Left kidney (tissue), 2 donors: ENCODE data around the gene LGALS9. TPM values are rescaled to one million over a fixed set of nuclear protein-coding genes. Genes with fewer than 3 reads are reported as not detected.
"Not testable (repeated sequence)": the region's sequence is repeated elsewhere in the genome, so short reads cannot be mapped to it uniquely, and the experiment has no call there.

Experiments
- DNase-seq: peaks from one replicate; pipeline ENCODE4 v3.0.0-alpha.2; 2013
- polyA plus RNA-seq: library from polyadenylated mRNA; unstranded; fragments of 120-200 nt; gene quantifications from one replicate; pipeline ENCODE4 v1.2.1, GENCODE V29; 2013; ENCODE audit not compliant: insufficient read length

The LGALS9 gene
- polyA plus RNA-seq, 1 donor, result 14.9 TPM

DNA sequence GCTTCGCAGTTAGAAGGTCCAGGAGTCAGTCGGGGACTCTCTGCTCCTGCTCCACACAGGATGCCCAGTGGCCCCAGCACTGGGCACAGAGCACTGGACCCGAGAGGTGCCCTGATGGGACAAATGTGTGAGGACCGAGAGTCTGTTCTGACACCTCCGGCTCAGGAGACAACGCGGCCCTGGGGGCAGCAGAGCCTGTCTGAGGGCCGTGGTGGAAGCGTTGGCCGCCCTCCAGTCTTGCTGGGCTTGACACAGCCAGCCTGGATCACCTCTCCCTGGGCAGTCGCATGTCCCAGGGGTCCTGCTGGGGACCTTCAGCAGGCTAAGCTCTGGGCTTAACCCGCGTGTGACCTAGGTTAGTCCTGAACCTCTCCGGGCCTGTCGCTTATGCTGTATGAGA, 23.1 kb downstream of the LGALS9 start:
- no peak for DNase-seq

DNA sequence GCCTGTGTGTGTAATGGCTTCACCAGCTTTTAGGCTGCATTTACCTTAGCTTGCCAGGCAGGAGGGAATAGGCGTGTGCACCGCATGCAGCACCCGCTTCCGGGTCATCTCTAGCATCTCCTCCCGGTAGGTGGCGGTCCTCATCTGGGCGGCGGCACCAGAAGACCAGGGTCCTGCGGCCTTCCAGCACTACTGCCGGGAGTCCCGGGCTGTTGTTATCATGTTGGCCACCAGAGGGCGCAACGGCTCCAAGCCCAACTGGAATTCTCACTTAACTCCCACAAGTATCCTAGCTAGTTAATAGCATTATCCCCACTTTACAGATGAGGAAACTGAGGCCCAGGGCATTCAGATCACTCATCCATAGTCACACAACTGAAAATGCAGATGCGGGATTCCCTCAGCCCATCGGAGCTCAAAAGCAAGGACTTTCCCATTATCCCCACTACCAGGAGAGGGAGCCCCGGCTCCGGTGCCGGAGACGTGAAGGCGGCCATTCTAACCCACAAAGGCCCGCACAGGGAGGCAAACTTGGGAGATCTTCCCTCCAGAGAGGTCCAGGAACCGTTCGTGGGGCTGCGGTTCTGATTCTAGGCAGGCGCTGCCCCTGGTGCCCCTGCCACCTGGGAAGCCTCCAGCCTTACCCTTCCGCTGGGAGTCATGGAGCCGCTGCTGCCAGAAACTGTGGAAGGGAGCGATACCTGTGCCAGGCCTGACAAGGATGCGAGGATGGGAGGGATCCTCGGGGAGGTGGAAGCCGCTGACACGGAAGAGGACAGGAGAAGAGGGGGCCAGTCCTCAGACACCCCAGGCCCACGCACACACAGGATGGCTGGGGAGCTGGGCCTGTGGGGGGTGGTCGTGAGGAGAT, 23.9 kb downstream of the LGALS9 start:
- peak; percentile 41 for DNase-seq

DNA sequence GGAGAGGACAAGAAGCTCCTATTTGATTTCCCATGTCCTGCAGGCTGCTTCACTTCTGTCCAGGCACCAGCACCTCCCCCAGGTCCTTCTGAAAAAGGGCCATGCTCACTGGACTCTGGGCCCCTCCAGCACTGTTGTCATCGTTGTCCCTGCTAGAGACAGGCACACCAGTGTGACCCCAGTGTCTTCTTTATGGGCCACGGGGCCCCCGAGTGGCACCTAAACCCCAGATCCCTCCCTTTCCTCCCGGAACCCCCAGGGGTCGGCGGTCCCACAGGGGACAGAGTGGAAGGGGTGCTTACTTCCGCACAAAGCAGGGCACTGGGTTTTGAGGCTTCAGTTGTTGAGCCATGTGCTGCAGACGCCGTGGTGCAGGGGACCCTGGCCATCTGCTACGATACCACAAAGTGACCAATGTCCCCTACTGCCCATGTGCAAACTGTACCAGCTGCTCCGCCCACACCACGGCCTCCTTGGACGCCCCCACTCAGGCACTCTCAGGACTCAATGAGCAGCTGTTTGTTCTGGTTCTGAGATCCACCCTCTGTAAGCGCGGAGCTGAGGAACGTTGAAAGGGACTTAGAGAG, 24.6 kb downstream of the LGALS9 start:
- DNase-seq, result not testable (repeated sequence)

DNA sequence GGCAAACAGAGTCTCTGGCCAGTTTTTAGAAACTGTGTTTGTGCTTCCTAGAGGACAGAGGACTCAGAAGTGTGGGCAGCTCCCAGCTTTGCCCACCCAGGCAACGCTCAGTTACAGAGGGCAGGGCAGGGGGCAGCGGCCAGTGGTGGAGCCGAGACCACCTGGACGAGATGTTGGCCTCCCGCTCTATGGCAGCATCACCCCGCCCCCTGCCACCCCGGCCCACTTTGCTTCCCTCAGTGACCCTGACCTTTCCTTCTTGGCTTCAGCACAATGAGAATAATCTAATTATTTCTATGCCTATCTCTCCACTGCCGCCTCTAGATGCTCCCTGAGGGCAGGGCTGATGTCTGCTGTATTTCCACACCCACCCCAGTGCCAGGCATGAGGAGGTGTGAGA, 25.6 kb downstream of the LGALS9 start:
- DNase-seq, result not testable (repeated sequence)

DNA sequence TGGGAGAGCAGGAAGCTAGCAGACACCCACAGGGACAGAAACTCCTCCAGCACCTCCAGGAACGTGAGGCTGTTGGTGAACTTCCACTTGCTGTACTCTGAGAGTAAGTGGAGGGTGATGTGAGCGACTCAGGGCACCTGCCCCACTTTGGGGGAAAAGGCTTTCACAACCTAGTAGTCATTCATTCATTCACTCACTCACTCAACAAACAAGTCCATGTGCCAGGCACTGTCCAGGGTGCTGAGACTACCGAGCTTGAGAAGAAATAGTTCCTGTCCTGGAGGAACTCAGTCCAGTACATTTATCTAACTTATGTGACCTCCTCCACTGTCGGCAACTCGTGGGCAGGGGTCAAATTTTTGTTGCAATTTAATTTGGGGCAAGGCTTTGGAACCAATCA, 26.6 kb downstream of the LGALS9 start:
- DNase-seq, result peak; percentile 14

DNA sequence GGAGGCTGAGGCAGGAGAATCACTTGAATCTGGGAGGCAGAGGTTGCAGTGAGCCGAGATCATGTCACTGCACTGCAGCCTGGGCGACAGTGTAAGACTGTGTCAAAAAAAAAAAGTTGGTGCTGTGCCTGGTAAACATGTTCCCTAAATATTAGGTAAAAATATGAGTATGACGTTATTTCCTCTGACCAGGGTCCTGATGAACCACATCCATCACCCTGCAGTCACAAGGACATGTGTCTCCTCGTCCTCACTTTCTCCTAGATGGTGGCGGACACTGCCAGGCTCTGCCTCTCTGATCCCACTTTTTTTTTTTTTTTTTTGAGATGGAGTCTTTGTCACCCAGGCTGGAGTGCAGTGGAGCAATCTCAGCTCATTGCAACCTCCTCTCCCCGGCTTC, 28.7 kb downstream of the LGALS9 start:
- DNase-seq, result no peak

DNA sequence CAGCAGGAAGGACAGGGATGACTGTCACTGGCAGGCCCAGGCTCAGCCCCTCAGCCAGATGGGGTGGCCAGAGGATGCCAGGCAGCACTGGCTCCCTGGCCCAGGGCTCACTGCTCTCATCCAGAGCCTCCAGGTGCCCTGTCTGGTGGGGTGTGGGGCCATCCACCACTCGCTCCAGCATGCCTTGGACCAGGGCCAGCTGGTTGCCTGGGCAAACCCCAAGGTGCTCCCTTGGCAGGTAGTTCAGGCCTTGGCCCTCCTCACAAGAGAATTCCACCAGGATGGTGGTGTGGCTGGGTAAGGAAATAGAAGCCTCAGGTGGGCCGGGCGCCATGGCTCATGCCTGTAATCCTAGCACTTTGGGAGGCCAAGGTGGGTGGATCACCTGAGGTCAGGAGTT, 29.4 kb downstream of the LGALS9 start:
- no peak for DNase-seq

DNA sequence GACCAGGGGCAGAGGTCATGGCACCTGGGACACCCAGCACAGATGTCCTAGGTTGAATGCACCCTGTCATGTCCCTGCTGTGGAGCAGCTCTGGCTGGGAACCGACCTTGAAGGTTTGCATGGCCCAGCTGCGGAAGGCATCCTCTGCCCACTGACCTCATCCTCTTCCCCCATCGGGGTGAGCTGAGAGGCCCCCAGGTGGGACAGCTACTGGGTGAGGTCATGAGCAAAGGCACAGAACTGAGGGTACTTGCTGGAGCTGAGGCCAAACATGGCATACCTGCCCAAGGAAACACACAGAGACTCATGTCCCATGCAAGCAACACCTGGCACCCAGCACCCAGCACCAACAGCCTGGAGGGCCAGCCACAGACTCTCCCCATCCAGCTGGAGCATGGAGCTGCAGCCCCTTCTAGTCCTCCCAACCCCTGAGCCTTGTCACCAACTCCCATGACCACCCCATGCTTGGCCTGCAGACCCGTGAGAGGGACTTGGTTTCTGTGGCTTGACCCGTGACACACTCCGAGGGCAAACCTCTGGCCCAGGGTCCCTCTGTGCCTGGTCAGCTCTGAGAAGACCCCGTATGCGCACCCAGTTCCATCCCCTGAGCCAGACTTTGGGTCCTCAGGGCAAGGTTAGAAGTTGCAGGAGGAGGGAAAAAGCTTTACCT, 33.1 kb downstream of the LGALS9 start:
- no peak for DNase-seq

DNA sequence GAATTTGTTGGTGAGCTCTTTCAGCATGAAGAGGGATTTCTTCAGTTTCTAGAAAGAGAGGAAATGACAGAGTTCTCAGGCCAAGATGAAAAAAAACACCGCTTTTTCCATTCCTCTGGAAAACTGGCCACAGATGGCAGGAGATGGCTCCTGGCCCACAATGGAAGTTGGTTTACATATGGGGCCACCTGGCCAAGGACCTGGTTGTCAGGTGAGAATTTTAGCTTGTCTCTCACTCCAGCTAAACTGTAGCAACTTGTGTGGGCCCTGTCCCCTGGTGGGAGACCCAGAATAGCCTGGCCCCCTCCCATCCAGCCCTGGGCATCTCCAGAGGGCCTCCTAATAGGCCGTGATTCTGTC, 33.6 kb downstream of the LGALS9 start:
- DNase-seq, result no peak

DNA sequence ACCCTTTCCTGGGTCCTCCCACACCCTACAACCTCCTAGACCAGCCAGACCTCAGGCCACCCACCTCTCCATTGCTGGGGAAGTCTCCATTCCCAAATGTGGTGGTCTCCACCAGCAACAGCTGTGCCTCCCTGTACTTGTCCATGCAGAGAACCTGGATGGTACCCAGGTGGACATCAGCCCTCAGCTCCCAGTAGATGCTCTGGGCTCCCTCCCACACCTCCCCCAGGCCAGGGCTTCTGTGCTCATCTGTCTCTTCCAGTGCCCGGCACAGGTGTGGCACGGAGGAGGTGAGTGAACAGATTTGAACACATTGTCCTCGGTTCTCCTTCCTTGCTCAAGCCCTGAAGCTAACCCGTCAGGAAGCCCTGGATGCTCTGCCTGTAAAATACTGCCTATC, 34.6 kb downstream of the LGALS9 start:
- DNase-seq, result no peak

DNA sequence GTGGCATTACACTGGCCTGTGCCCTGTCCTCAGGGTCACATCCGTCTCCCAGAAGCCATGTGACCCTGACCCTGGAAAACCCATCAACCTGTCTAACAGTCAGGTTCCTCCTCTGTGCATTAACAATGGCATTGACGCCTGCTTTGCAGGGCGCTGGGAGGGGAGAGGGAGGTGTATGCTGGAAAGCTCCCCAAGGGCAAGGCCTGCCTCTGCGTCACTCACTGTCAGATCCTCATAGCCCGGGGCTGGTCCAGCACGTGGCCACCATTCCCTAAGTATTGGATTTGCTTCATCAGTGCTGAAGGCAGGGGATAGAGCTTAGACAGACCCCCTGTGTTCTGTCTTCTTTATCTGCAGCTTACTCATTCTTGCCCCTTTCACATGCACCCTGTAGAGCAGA, 35.3 kb downstream of the LGALS9 start:
- DNase-seq, result not testable (repeated sequence)

DNA sequence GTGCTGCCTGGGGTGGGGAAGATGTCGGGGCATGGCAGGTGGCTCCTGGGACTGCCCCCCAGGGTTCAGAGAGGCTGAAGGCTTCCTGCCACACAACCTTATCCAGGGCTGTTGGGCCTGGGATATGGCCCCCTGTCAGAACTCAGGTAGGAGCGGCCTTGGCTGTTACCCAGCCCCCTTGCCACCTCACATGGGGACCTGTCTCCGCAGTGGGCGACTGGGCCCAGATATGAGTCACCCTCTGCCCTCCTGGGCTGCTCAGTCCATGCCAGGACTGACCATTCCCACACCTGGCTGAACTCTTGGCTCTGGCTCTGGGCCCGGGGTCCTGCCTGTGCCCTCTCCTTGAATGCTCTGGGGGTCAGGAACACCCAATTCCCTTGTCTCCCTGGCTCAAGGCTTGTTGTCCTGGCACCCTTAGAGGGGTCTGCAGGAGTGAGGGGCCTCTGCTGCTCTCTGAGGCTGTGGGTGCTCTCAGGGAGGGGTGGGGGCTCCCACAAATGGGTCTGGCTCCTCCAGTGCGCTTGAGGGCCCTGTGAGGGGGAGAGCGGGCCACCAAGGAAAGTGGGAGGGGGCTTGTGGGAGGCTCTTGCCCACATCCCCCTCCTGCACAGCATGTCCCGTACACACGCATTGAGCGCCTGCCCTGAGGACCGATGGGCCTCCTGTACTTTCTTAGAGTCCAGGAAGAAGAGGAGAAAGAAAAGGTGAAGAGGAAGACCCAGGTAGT, 36.0 kb downstream of the LGALS9 start:
- DNase-seq, result no peak

DNA sequence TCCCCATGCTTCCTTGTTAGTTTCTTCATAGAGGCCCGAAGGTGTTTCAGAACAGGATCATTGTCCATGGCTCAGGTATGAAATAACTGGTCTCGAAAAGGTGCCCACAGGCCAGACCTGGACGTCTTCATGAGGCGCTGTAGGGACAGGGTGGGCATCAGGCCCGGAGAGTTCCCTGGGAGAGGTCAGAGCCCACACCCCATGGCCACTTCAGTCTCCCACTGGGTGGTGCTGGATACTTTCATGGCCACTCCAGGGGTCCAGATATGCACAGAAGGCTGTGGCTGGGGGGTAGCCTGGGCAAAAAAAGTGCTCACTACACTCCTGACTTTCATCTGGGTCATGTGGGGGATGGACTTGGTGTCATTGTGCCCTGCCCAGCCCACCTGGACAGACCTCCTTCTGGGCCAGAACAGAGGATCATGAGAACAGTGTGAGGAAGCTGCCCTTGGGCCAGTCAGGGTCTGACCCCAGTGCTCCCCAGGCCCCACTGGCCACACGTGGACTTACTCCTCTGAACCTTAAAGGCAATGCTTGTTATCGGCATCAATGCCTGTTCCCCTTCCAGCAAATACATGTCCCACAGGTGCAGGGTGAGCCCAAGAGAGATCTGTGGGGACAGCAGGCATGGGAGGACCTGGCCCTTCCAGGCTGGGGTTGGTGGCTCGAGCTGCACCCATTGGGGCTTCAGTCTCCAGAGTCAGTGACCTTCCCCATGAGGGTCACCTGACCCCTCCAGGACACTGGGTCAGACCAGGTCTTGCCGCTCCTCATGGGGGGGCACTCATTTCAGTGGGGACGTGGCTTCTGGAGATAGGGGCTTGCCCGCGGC, 36.9 kb downstream of the LGALS9 start:
- DNase-seq, result no peak

DNA sequence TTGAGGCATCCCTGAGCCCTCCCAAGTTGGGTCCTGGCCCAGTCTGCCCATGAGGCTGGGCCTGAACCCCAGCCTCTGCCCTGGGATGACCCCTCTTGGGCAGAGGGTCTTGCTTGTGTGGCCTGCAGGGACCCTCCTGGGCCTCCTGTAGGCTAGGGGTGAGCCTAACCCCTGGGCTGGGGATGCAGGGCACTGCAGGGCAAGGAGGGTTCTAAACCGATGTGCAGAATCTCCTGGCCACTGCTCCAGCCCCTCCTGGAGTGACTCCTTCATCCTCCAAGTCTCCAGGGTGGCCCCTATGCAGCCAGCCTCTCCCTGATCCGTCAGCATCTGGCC, 37.5 kb downstream of the LGALS9 start:
- DNase-seq, result no peak

DNA sequence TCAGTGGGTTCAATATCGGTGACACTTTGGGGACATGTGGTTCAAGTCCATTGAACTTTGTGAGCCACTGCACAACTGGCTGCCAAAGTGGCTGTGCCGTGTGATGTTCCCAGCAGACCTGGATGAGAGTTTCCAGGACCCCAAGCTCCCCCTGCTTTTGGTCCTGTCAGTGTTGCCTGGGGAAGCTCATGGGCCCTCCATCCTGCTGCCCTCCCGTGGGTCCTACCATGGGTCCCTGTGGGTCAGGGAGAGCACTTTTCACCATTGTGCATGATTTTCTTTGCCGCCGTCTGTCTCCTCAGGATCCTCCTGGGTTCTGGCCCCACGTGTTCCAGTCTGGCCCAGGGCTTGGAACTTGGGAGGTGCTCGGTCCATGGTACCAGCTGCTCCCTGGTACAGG, 38.1 kb downstream of the LGALS9 start:
- no peak for DNase-seq

DNA sequence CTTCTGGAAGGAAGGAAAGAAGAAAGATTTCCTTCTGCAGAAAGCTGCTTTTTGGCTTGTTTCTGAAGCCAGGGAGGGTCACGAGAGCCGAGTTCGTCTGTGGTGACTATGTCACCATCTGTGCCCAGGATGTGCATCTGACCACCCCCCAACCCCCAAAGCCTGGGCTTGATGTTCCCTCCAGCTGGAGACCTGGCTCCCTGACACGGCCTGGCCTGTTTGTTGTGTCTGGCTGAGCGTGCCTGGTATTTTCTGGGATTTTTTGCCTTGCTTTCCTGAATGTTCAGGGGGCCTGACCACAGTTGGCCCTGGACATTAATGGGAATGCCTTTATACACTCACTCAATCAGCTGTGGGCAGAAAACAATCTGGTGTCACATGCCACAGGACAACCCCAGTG, 38.9 kb downstream of the LGALS9 start:
- no peak for DNase-seq

DNA sequence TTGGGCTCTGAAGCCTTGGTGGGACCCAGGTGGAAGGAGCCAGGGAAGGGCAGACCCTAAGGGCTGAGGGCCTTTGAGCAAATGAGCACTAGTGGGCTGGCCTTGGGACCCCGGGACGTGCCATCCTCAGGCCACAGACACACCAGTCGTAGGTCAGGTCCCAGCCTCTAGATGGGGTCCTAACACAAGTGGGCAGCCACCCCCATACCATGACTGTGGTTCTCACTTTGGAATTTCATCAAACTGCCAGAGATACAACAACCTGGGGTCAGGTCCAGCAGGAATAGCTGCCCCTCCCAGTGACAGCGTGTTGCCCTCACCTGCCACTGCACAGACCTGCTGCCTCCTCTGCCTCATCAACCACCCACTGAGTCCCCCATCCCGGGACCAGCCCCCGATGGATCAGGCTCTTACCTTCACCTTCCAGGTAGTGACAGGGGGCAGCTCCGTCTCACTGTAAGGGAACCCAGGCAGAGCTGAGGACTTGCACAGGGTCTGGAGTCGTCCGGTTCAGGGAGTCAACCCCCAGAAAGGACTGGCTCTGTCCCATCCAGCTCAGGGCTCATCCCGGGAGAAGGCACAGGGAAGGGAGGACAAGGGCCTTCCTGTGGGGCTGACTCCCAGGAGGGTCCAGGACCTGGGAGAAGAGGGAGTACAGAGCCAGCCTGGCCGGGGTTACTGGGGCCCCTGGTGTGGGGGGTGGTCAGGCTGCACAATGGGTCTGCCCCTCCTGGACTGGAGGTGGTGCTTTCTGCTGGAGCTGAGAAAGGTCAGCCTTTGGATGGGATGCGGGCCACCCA, 40.0 kb downstream of the LGALS9 start:
- no peak for DNase-seq

DNA sequence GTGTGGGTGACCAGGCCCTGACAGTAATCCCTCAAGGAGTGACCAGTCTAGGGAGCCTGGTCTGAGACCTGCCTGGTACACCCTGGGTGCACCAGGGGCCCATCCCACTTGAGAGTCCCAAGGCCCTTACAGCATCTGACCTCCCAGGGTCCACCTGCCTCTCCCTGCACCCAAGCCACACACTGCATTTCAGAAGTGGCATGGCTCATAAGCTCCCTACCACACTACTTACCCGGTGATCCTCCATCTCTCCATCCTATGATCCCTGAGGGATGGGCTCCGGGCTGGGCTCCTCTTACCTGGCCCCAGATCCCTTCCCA, 40.6 kb downstream of the LGALS9 start:
- DNase-seq, result no peak

DNA sequence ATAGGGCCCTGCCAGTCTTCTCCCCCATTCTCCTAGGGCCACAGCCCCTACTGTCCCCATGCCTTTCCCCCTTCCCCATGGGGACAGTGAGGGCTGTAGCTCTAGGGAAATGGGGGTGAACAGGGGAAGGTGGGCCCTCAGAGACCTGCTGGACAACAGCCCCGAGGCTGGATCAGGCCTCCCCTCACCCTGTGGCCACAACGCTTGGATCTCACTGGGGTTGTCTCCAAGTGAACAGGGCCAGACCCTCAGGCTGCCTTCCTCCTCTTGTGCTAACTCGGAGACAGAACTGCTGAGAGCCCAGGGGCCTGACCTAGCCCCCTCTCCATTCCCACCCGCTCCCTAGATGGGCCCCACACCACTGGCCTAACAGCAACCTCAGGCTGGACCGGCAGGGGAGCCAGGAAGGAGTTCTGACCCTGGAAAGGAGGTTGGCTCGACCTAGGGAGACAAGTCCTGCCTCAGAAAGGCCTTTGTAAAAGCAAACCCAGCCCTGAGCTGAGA, 41.0 kb downstream of the LGALS9 start:
- not testable (repeated sequence) for DNase-seq

DNA sequence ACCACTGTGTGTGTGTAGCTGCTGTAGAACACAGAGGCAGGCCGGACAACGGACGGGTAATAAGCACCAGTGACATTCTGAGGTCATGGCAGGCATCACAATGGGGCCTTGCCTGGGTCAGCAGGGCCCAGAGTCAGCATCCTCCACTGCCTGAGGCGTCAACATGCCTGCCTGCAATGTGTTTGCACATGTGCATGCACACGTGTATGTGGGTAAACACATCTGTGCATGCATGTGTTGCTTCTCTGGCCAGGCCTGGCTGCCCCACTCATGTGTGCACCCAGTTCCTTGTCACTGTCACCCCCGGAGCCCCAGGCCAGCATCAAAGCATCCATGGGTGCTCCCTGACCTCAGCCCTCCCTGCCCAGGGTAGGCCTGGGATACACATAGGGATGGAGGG, 43.3 kb downstream of the LGALS9 start:
- no peak for DNase-seq

DNA sequence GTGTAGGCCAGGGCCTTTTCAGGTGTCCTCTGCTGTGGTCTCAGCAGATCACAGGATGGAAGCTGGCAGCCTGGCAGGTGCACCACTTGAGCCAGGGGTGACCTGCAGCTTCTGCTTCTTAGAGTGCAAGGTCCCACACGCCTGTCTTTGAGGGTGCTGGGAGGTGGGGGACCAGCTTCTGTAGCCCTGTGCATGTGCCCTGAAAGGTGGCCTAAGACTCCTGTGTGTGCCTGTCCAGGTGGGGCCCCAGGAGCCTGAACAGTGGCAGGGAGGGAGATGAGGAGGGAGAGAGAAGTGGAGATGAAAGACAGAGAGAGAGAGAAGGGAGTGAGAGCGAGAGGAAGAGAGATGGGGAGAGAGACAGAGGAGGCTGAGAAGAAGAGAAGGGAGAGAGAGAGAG, 46.2 kb downstream of the LGALS9 start:
- DNase-seq, result no peak
